GM18526 (cell line): Measurements from ENCODE around the gene ILK.

Experiments
- POLR2A ChIP-seq: IDR thresholded peaks from 3 replicates; pipeline ENCODE4 v1.6.1; 2011; ENCODE audit not compliant: insufficient read length; ENCODE audit errors: extremely low read depth

The ILK gene

DNA sequence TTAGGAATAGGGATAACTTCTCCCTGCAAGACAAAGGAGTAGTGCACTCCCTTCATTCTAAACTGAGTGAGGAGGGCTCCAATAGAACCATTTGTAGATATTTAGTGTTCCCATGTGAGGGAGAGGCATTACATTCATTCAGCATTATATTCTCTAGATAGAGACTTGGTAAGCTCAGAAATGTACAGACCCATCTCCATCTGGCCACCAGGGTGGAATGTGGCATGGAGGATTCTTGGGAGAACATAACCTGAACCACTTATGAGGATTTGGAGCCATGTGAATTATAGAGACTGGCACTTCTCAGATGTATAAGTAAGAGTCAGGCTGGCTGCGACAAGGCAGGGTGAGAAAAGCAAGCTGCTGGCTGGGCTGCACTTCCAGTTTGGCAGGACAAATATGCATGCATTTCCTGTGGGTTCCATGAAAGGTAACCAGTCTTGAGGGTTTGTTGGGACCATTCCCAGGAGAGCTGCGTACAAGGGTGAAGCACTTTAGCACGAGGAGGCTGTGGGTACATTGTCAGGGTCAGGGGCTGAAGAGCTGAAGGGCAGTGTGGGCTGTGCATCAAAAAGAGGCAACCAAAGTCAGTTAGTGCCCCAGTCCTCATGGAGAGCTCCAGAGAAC lies 9.3 kb upstream of the ILK start:
- TF ChIP-seq POLR2A = no peak

DNA sequence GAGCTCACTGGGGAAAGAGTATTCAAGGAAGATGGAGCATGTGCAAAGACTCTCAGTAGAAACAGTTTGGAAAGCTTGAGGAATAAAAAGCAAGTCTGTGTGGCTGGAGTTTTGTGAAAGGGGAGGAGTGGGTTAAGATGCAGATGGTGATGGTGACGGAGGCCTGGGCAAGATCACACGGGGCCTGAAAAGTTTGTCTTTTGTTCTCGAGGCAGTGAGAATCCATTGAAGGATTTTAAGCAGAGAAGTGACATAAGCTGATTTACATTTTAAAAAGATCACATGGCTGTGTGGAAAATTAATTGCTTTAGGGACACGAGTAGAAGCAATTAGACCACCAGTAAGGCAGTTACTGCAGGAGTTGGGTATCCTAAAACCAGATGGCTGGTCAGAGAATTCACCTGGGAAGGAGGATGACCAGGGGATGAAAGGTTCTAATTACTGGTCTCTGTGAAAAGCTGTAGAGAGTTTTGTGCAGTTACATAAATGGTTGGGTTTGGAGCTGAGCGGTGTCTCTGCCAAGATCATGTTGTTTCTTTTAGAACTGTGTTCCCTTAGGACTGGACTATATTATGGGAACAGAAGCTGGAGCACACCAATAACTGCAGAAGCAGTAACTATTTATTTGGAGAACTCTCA lies 7.2 kb upstream of the ILK start:
- no peak for TF ChIP-seq POLR2A

DNA sequence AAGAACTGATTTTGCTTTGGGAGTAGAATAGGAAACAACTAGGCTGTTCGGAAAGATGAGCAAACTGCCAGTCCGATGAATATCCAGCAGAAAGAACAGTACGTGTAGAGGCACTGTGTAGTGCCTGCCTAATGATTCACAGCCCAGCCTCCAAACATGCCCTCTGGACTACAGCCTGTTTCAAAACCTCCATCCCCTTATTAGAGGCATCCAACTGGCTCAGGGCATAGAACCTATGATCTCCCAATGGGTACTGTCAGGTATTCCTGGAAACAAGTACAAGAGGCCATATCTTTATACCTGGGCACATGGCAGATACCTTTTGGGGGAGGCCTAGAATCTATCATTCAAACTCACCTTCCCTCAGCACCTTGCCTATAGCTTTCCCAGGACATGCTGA lies 5.0 kb upstream of the ILK start:
- TF ChIP-seq POLR2A = no peak

DNA sequence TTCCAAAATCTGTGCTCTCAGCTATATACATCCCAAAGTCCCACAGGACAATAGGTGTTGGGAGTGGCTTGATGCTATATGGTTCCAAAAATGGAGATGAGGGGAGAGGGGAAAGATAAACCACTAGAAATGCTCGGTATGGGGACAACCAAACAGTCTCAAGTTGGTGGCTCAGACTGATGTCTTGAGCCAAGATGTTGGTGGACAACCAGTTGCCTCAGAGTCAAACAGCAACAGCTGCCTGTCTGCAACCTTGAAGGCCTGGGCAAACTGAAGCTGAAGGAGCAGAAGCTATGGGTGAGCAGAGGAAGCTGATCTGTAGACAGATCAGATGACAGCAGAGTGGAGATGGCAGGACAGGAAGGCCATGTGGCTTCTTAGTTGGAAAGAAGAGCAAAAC lies 4.1 kb upstream of the ILK start:
- no peak for TF ChIP-seq POLR2A

DNA sequence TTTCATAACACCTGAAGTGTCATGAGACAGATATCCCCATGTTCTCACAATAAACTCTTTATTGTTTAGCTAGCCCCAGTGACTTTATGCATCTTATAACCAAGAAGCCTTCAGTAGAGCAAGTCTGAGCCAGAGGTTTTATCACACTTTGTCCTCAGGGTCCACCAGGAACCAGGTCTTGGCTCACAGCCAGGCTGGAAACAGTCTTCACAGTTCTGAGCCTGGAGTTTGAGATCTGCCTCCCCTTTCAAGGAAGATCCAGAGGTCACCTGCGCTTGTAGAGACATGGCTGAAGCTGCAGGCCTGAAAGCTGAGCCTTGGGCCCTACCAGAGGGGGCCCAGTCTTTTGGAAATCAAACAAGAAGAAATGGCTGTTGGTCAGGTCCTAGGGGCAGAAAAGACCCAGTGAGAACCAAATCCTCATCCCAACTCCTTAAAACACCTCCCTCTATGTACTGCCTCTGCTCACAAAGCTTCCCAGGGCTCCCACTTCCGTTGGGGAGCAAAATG lies 3.6 kb upstream of the ILK start:
- TF ChIP-seq POLR2A = no peak

DNA sequence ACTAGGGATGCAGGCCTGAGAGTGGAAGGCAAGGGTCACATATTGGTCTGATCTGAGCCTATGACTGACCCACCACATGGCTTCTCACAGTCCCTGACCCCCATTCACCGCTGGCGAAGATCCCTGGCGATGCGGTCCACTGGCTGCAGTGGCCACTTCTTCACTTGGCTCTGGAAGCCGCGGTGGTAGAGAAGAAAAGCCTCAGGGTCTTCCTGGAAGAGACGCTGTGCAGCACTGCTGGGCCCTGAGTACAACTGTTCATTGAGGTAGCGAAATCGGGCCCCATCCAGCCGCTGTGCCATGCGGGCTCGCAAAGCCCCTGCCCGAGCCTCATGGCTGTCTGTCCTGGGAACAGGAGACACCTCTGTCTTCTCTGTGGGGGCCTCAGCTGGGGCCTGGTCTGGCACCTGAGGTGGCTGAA lies 2.5 kb upstream of the ILK start:
- TF ChIP-seq POLR2A = no peak

DNA sequence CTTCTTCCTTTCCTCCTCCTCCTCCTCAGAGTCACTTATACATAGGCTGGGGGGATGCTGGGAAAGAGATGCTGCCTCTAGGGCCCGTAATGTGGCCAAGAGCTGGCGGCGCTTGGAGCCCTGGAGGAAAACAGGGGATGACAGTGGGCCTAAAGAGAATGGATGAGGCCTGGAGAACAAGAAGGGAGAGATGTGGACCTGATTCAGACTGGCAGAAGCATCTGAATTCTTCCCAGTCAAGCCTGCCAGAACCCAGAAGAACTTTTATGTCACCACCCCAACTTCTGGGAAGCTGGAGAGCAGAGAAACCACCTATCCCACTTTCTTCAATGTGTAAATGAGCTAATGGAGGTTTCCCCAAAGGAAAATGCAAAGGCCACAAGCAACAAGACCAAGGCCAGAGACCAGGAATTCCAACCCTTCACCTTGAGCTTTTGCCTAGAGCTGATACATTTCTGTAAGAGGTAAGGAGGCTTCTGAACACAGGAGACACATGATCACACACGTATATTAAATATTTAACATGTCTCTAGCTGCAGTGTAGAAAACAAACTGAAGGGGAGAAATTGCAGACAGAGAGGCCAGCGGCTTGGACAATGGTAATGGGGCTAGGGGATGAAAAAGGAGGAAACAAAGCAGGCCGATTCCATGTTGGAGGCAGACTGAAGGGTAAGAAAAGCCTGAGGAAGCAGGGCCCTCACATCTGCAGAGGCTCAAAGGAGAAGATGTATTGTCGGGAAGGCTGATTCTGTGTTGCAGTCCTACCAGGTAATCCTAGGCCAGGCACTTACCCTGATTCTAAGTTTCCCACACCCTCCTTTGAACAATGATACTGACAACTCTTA lies 1.3 kb upstream of the ILK start:
- TF ChIP-seq POLR2A = no peak

DNA sequence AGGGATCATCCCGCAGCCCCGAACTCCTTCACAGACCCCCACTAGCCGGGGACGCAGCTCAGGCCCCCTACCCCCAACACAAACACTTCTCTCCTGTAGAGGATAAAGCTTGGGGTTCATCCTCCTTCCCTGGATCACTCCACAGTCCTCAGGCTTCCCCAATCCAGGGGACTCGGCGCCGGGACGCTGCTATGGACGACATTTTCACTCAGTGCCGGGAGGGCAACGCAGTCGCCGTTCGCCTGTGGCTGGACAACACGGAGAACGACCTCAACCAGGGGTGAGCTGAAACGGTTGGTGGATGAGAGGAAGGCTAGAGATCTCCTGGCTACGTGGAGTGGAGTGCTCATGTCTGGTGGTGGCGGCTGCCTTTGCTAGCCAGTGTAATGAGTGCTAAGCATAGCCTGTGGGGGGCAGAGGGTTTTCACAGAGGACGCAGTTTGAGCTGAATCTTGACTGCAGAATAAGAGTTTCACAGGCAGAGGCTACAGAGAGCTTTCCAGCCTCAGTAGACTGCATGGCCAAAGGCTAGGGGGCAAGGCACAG lies 580 bp downstream of the ILK start:
- TF ChIP-seq POLR2A = no peak

DNA sequence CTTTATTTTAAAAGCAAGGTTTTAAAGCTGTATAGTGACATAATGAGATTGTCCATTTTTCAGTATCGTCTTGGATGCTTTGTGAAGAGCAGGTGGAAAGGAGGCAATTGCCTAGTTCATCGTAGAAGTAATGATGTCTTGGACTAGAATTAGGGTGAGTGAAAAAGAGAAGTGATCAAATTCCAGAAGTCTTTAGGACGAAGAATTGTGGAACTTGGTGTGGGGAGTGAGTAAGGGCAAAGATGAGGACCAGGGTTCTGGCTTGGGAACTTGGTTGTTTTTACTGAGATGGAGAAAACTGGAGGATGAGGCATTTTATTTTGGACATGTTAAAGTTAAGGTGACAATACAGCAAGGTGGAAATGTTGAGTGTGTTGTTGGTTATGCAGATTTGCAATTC lies 1.2 kb downstream of the ILK start:
- TF ChIP-seq POLR2A = no peak

DNA sequence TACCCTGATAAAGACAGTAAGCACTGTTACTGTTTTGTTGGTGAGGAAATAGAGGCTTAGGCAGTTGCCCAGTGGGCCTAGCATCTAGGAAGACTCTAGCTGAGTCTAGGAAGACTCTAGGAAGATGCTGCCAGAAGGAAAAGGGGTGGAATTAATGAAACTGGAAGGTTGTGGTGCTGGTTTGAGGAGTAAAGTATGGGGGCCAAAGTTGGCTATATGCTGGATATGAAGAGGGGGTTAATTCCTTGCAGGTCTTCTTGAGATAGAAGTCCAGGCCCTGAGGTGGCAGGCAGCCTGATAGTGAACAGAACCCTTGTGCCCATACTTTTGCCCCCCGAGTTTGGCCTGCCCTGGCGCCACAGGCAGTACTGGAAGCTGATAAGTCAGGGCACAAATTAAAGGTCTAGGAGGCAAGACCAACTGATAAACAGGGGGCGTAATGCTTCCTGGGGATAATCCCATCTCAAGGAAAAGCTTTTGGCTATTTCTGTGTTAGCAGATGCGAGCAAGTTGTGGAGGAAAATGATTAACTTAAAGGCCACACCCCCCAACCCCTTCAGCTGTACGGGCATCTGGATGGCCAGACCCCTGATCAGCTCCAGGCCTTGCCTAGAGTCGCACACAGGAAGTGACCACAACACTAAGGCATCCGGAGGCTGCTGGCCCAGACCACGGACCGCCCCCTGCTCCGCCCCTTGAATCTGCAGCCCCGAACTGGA lies 3.1 kb downstream of the ILK start:
- peak; percentile 34 for TF ChIP-seq POLR2A

DNA sequence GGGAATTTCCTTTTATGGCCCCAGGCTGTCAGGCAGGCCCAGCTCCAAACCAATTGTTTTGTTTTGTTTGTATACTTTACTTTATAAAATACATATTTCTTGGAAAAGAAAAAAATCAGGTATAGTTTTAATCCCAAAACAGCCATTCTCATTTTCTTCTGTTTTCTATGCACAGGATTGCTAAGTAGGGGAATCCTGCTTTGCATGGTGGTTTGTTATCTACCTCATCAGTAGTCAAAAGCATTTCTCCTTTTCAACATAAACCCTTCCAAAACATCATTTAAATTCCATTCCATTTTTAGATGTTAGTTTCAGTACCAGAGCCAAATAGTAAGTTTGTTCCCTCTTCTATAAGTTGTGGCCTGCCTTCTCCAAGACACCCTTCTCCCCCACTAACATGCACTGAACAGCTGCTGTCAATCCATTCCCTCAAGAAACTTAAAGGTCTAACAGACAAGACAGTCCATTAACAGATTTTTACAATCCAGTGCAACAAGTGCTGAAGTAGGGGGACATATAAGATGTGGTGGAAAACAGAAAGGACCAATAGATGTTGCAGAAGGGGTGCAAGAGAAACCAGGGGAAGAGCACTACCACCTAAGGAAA lies 3.7 kb downstream of the ILK start:
- no peak for TF ChIP-seq POLR2A

DNA sequence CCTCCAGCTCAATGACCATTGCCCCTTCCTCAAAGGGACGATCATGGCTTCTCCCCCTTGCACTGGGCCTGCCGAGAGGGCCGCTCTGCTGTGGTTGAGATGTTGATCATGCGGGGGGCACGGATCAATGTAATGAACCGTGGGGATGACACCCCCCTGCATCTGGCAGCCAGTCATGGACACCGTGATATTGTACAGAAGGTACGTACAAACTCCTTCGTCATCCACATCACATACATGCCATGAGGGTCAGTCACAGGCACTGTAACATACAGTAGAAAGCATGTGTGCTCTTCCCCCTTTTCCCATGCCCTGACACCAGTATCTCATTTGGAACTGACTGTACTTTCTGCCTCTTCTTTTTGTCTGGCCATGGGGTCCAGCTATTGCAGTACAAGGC lies 4.4 kb downstream of the ILK start:
- TF ChIP-seq POLR2A = no peak

DNA sequence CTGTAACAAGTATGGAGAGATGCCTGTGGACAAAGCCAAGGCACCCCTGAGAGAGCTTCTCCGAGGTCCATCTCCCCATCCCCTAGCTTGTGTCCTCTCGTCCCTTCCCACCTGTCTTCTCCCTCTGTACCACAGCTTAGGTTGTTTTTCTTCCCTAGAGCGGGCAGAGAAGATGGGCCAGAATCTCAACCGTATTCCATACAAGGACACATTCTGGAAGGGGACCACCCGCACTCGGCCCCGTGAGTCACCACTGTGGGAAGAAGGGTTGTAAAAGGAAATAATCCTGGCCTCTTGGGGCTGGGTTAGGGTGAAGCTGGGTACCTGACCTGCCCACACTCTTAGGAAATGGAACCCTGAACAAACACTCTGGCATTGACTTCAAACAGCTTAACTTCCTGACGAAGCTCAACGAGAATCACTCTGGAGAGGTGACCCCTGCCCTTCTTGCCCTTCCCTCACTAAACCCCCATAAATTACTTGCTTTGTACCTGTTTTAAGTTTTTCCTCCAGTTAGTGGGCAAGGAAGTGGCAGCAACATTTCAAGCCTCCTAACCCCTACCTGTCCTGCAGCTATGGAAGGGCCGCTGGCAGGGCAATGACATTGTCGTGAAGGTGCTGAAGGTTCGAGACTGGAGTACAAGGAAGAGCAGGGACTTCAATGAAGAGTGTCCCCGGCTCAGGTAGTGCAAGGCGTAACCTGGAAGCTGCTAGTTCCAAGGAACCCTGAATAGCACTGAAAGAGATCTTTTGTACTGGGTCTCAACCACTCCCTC lies 5.3 kb downstream of the ILK start:
- no peak for TF ChIP-seq POLR2A

DNA sequence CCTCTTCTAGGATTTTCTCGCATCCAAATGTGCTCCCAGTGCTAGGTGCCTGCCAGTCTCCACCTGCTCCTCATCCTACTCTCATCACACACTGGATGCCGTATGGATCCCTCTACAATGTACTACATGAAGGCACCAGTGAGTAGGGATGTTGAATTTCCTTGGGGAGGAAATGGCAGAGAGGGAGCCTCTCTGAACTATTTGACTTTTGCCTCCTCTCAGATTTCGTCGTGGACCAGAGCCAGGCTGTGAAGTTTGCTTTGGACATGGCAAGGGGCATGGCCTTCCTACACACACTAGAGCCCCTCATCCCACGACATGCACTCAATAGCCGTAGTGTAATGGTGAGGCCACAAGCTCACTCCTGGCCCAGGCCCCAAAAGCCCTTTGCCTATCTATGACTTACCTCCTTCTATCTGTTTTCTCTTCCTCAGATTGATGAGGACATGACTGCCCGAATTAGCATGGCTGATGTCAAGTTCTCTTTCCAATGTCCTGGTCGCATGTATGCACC lies 6.0 kb downstream of the ILK start:
- no peak for TF ChIP-seq POLR2A
